ENCODE results near the gene SLC26A8. TPM values are rescaled to one million over a fixed set of nuclear protein-coding genes. Genes with fewer than 3 reads are reported as not detected.
A peak's percentile ranks its signal among the peaks of the same experiment; 100 is the strongest.

Gene SLC26A8
- total RNA-seq, 1 experiment from 2014 or later = 0.09 TPM

- H3K23me2 ChIP-seq (ENCODE audit: insufficient read length, low read depth, low read length, poor library complexity, severe bottlenecking) = peaks cover 10% of the 10 kb centered on the region
- no peak overlapping the region for H3K18ac ChIP-seq (ENCODE audit: insufficient read length, low read depth, low read length)
- no peaks in the 10 kb centered on the region; the same call in 1 of the 2 replicates for H3K4me1 ChIP-seq (ENCODE audit: insufficient read depth, low read length)
- H3T11ph ChIP-seq (ENCODE audit: low read length) = no peak overlapping the region
- H4K20me1 ChIP-seq (ENCODE audit: control insufficient read depth, insufficient read depth, insufficient read length) = no peaks in the 10 kb centered on the region
- no peak overlapping the region for H2BK20ac ChIP-seq (ENCODE audit: low read depth, low read length, poor library complexity, severe bottlenecking)
- TF ChIP-seq CTCF (conservative IDR thresholded peaks at IDR 0.05) = no peak
- H3K27ac ChIP-seq (ENCODE audit: insufficient read length, low read depth, low read length) = no peak overlapping the region
- no peak overlapping the region for H2BK15ac ChIP-seq (ENCODE audit: low read depth, low read length)
- Mint-ChIP-seq H3K4me1 (peaks cover 33 to 36% of the 10 kb centered on the region in 2 experiments), H3K36me3 (ENCODE audit: insufficient read depth in 1 of 3, low read depth in 3 of 3) (peaks cover 7 to 17% (median 14%) of the 10 kb centered on the region in 3 experiments), H3K9me3 (no peaks in the 10 kb centered on the region; a peak in 1 of 5 replicates), H3K27ac (no peak overlapping the region), H3K4me3 (peak overlapping the region in 1 of 2 experiments; percentile 87; a peak in 2 of 5 replicates), H3K27me3 (ENCODE audit: low read depth) (no peaks in the 10 kb centered on the region)
- H4K8ac ChIP-seq (replicated peaks; ENCODE audit: insufficient read length, low read depth, low read length) = no peak overlapping the region
- H4K91ac ChIP-seq (ENCODE audit: insufficient read length, low read depth, low read length) = no peak overlapping the region
- H3K9me3 ChIP-seq (ENCODE audit: control insufficient read depth, low read depth, low read length) = no peaks in the 10 kb centered on the region
- no peak for DNase-seq
- H2BK5ac ChIP-seq (ENCODE audit: insufficient read length, low read length) = no peak overlapping the region
- no peaks in the 10 kb centered on the region for H3K27me3 ChIP-seq (ENCODE audit: insufficient read depth, low read length)
- WGBS (ENCODE audit: extremely low coverage, insufficient read length, low lambda C conversion rate) = no CpG with 5 or more reads among the region's 5 CpGs
- H3K23ac ChIP-seq (ENCODE audit: insufficient read length, low read depth, low read length) = no peak overlapping the region
- no peak overlapping the region for H3K56ac ChIP-seq (ENCODE audit: insufficient read length, low read depth, low read length)
- H3K4me2 ChIP-seq (ENCODE audit: insufficient read depth, insufficient read length, low read length) = no peak overlapping the region
- H3K9ac ChIP-seq (ENCODE audit: extremely low read depth, insufficient read length, low read length) = no peak overlapping the region
- H2AFZ ChIP-seq (ENCODE audit: low read length) = no peak overlapping the region
- no peak overlapping the region for H4K5ac ChIP-seq (ENCODE audit: insufficient read length, low read depth, low read length)
- H2BK12ac ChIP-seq (ENCODE audit: insufficient read length, low read depth, low read length) = no peak overlapping the region
- no peak overlapping the region for H2BK120ac ChIP-seq (ENCODE audit: low read depth, low read length, poor library complexity, severe bottlenecking)
- H3K79me2 ChIP-seq (ENCODE audit: insufficient read depth, low read length) = peaks cover 21% of the 10 kb centered on the region; the same call in 1 of the 2 replicates
- H3K14ac ChIP-seq (ENCODE audit: insufficient read depth, low read length) = no peak overlapping the region
- no peaks in the 10 kb centered on the region for H3K79me1 ChIP-seq (ENCODE audit: insufficient read depth, low read depth, low read length, poor library complexity, severe bottlenecking)
- H3K4ac ChIP-seq (ENCODE audit: low read depth, low read length) = no peak overlapping the region
- H2AK5ac ChIP-seq (ENCODE audit: insufficient read length, low read length) = no peak overlapping the region
These were observed 102.3 kb downstream of the SLC26A8 start for GRCh38 chr6:35922139-35922554.
